ENCODE results near the gene TRIM54.

GRCh38 chr2:27307545-27308358 is 25.5 kb downstream of the TRIM54 start:
- TF ChIP-seq POLR2A (IDR thresholded peaks at IDR 0.05) (no peak), CTCF (IDR thresholded peaks at IDR 0.05) (no peak)

Data from thyroid gland (tissue), 4 donors.